NCI-H2227 (cell line): ENCODE data around the gene TRAK2.
A peak's percentile ranks its signal among the peaks of the same experiment; 100 is the strongest.
"Not testable (repeated sequence)": the region's sequence is repeated elsewhere in the genome, so short reads cannot be mapped to it uniquely, and the experiment has no call there.

Experiments
- DNase-seq: peaks from one replicate; lab custom pipeline; 2025; ENCODE audit not compliant: unreplicated experiment; lab: John Stamatoyannopoulos, UW

TRAK2 gene

GRCh38 chr2:201451292-201452057 is at the start of gene TRAK2, which contains the start of gene STRADB:
Gene TRAK2 (minus strand): TSS chr2:201451458. CDS start chr2:201420507, 30,951 bp downstream.
Gene STRADB (plus strand): TSS chr2:201451740. CDS start chr2:201454841, 3,101 bp downstream.
- DNase-seq: peak; percentile 99

GRCh38 chr2:201500534-201500933 is 49.3 kb upstream of the TRAK2 start:
- DNase-seq: no peak

GRCh38 chr2:201496785-201497184 is 45.5 kb upstream of the TRAK2 start:
- no peak for DNase-seq

- no peak for DNase-seq
Measured at GRCh38 chr2:201490291-201490690, 39.0 kb upstream of the TRAK2 start.

- no peak for DNase-seq
Measured at GRCh38 chr2:201484805-201485204, 33.5 kb upstream of the TRAK2 start.

- DNase-seq: not testable (repeated sequence)
Measured at GRCh38 chr2:201483758-201484157, 32.5 kb upstream of the TRAK2 start.

GRCh38 chr2:201483342-201483741 is 32.1 kb upstream of the TRAK2 start:
- DNase-seq: no peak

- DNase-seq: no peak
Measured at GRCh38 chr2:201482543-201482942, 31.3 kb upstream of the TRAK2 start.

GRCh38 chr2:201472411-201472810 is 21.2 kb upstream of the TRAK2 start:
- DNase-seq: no peak

GRCh38 chr2:201471732-201472393 is 20.6 kb upstream of the TRAK2 start:
- no peak for DNase-seq

- DNase-seq: peak; percentile 32
Measured at GRCh38 chr2:201470821-201471731, 19.8 kb upstream of the TRAK2 start.

- no peak for DNase-seq
Measured at GRCh38 chr2:201467666-201468065, 16.4 kb upstream of the TRAK2 start.

GRCh38 chr2:201466050-201466675 is 14.9 kb upstream of the TRAK2 start:
- DNase-seq: no peak

- DNase-seq: no peak
Measured at GRCh38 chr2:201465524-201465971, 14.3 kb upstream of the TRAK2 start.

- no peak for DNase-seq
Measured at GRCh38 chr2:201464547-201464946, 13.3 kb upstream of the TRAK2 start.

- no peak for DNase-seq
Measured at GRCh38 chr2:201460532-201460931, 9.3 kb upstream of the TRAK2 start.

GRCh38 chr2:201458381-201458780 is 7.1 kb upstream of the TRAK2 start:
- DNase-seq: no peak

GRCh38 chr2:201452922-201453643 is 1.8 kb upstream of the TRAK2 start:
- DNase-seq: peak; percentile 71

GRCh38 chr2:201452058-201452921 is 1.0 kb upstream of the TRAK2 start:
- peak; percentile 71 for DNase-seq
